Activated CD4-positive, alpha-beta T cell treated with anti-CD3 and anti-CD28 coated beads for 36 hours (primary cell): ENCODE results near the gene IQCK. TPM values are rescaled to one million over a fixed set of nuclear protein-coding genes. Genes with fewer than 3 reads are reported as not detected.

Experiments used
- ATAC-seq: fragments of 200-7000 bp; cut with Tn5 transposase; one replicate; pipeline ENCODE4 v1.10.0; 2021; ENCODE audit warnings: mild to moderate bottlenecking, moderate library complexity
- CTCF ChIA-PET: fragments of 350-600 bp; sonication (Branson Sonifier 250); formaldehyde crosslinking; loops from one replicate; lab custom pipeline; 2021; ENCODE audit warnings: antibody characterized with exemption; lab: Charles Lee
- POLR2A ChIA-PET: fragments of 350-600 bp; sonication (Branson Sonifier 250); formaldehyde crosslinking; loops from one replicate; lab custom pipeline; 2021; ENCODE audit warnings: antibody characterized with exemption, inconsistent platforms; lab: Charles Lee
- DNase-seq: peaks from one replicate; pipeline ENCODE4 v3.0.0-alpha.2; 2020
- H3K27ac Mint-ChIP-seq: one replicate; pipeline ENCODE4 v1.8.0; 2021; ENCODE audit warnings: mixed read lengths
- H3K27me3 Mint-ChIP-seq: one replicate; pipeline ENCODE4 v1.8.0; 2021; ENCODE audit warnings: mixed read lengths
- H3K36me3 Mint-ChIP-seq: one replicate; pipeline ENCODE4 v1.8.0; 2021; ENCODE audit warnings: low read depth, mixed read lengths
- H3K4me1 Mint-ChIP-seq: one replicate; pipeline ENCODE4 v1.8.0; 2021; ENCODE audit warnings: mixed read lengths
- H3K4me3 Mint-ChIP-seq: one replicate; pipeline ENCODE4 v1.8.0; 2021; ENCODE audit warnings: mild to moderate bottlenecking, moderate library complexity, mixed read lengths
- H3K9me3 Mint-ChIP-seq: one replicate; pipeline ENCODE4 v1.8.0; 2021; ENCODE audit warnings: low read depth, mixed read lengths
- intact Hi-C, 2 experiments: fragments of 100-400 bp; cut with DNase I in 1 of 2; cut with micrococcal nuclease in 1 of 2; formaldehyde crosslinking; loops; one replicate each; pipeline versions ENCODE4 v1.14.2 to v1.15.1; 2022 to 2024; cut with DNase I, micrococcal nuclease
- total RNA-seq, 2 experiments: library from RNA; stranded (reverse); gene quantifications; one replicate each; pipeline ENCODE4 v1.2.3, GENCODE V29; 2021

The IQCK gene
- total RNA-seq, 2 experiments from 2014 or later, result 2.7 to 3.5 TPM

GRCh38 chr16:19896951-19897350 lies 178.9 kb downstream of the IQCK start:
- H3K36me3 Mint-ChIP-seq, result no peaks in the 10 kb centered on the region

GRCh38 chr16:19898166-19898565 lies 180.1 kb downstream of the IQCK start:
- no peaks in the 10 kb centered on the region for H3K9me3 Mint-ChIP-seq
- no peak overlapping the region for H3K4me3 Mint-ChIP-seq
- intact Hi-C loops, result loop anchor here (2.0 kb wide), 2 partner anchors 403 to 485 kb away; no protein-coding TSS in a partner anchor
- H3K4me1 Mint-ChIP-seq, result no peaks in the 10 kb centered on the region
- DNase-seq (no peak), ATAC-seq (no peak)
- no peaks in the 10 kb centered on the region for H3K36me3 Mint-ChIP-seq
- ChIA-PET POLR2A (no interaction called here), CTCF (interaction anchor here (1.1 to 3.4 kb wide), 3 partner anchors 9 to 487 kb away, joined by 3 to 28 read pairs (median 14); no protein-coding TSS in a partner anchor)
- no peak overlapping the region for H3K27ac Mint-ChIP-seq
- peaks cover 6% of the 10 kb centered on the region for H3K27me3 Mint-ChIP-seq

More at GRCh38 chr16:19896951-19897350, 178.9 kb downstream of the IQCK start:
- no peaks in the 10 kb centered on the region for H3K9me3 Mint-ChIP-seq
- intact Hi-C loops, result no loop called here
- H3K27ac Mint-ChIP-seq, result no peak overlapping the region
- peaks cover 6% of the 10 kb centered on the region for H3K27me3 Mint-ChIP-seq
- ChIA-PET CTCF (interaction anchor here (3.4 kb wide), 1 partner anchor 10 kb away, joined by 28 read pairs; no protein-coding TSS in a partner anchor), POLR2A (no interaction called here)
- DNase-seq, result no peak
- no peaks in the 10 kb centered on the region for H3K4me1 Mint-ChIP-seq
- no peak overlapping the region for H3K4me3 Mint-ChIP-seq
- ATAC-seq, result no peak

GRCh38 chr16:19898924-19899604 lies 181.0 kb downstream of the IQCK start:
- no peaks in the 10 kb centered on the region for H3K36me3 Mint-ChIP-seq
- intact Hi-C loops, result loop anchor here (2.0 kb wide), 2 partner anchors 402 to 484 kb away; no protein-coding TSS in a partner anchor
- no peaks in the 10 kb centered on the region for H3K9me3 Mint-ChIP-seq
- ATAC-seq, result peak; percentile 65
- H3K4me3 Mint-ChIP-seq, result no peak overlapping the region
- DNase-seq, result peak; percentile 63
- ChIA-PET POLR2A (interaction anchor here (0.6 kb wide), 2 partner anchors 8 to 68 kb away, joined by 3 to 5 read pairs; no protein-coding TSS in a partner anchor), CTCF (interaction anchor here (0.7 to 3.4 kb wide), 6 partner anchors 8 to 486 kb away, joined by 3 to 28 read pairs (median 4); no protein-coding TSS in a partner anchor)
- no peak overlapping the region for H3K27ac Mint-ChIP-seq
- H3K27me3 Mint-ChIP-seq, result peaks cover 6% of the 10 kb centered on the region
- no peaks in the 10 kb centered on the region for H3K4me1 Mint-ChIP-seq

GRCh38 chr16:19899605-19899955 lies 181.5 kb downstream of the IQCK start:
- ATAC-seq, result no peak
- ChIA-PET CTCF (interaction anchor here (0.9 to 3.4 kb wide), 6 partner anchors 7 to 486 kb away, joined by 3 to 28 read pairs (median 4); no protein-coding TSS in a partner anchor), POLR2A (interaction anchor here (0.6 kb wide), 1 partner anchor 8 kb away, joined by 3 read pairs; no protein-coding TSS in a partner anchor)
- Mint-ChIP-seq H3K4me3 (no peak overlapping the region), H3K27ac (no peak overlapping the region), H3K27me3 (peaks cover 6% of the 10 kb centered on the region), H3K36me3 (no peaks in the 10 kb centered on the region), H3K4me1 (no peaks in the 10 kb centered on the region), H3K9me3 (no peaks in the 10 kb centered on the region)
- DNase-seq, result no peak
- intact Hi-C loops, result loop anchor here (2.0 kb wide), 2 partner anchors 401 to 483 kb away; no protein-coding TSS in a partner anchor

- no peak for DNase-seq
- CTCF ChIA-PET, result no interaction called here
- H3K9me3 Mint-ChIP-seq, result no peaks in the 10 kb centered on the region
Observed at GRCh38 chr16:19901164-19901563, 183.1 kb downstream of the IQCK start.

GRCh38 chr16:19907161-19907992 lies 189.3 kb downstream of the IQCK start:
- ATAC-seq (peak; percentile 99), DNase-seq (peak; percentile 86)
- H3K9me3 Mint-ChIP-seq, result no peaks in the 10 kb centered on the region
- peak overlapping the region; percentile 47 for H3K4me3 Mint-ChIP-seq
- ChIA-PET POLR2A (interaction anchor here (0.6 to 0.8 kb wide), 3 partner anchors 8 to 393 kb away, joined by 3 to 4 read pairs (median 3); no protein-coding TSS in a partner anchor), CTCF (interaction anchor here (0.6 to 5.4 kb wide), 42 partner anchors 9 to 1033 kb away, joined by 3 to 87 read pairs (median 4); partner anchors contain the start of genes GPRC5B and VPS35L)
- H3K4me1 Mint-ChIP-seq, result peaks cover 9% of the 10 kb centered on the region
- H3K27ac Mint-ChIP-seq, result peak overlapping the region; percentile 47
- intact Hi-C loops, result loop anchor here (1.0 to 2.0 kb wide), 4 partner anchors 393 to 477 kb away; no protein-coding TSS in a partner anchor
- no peaks in the 10 kb centered on the region for H3K36me3 Mint-ChIP-seq
- peaks cover 9% of the 10 kb centered on the region for H3K27me3 Mint-ChIP-seq

More at GRCh38 chr16:19901164-19901563, 183.1 kb downstream of the IQCK start:
- H3K4me3 Mint-ChIP-seq, result no peak overlapping the region
- ATAC-seq, result no peak
- intact Hi-C loops, result no loop called here
- POLR2A ChIA-PET, result no interaction called here
- no peak overlapping the region for H3K27ac Mint-ChIP-seq
- no peaks in the 10 kb centered on the region for H3K36me3 Mint-ChIP-seq
- no peaks in the 10 kb centered on the region for H3K4me1 Mint-ChIP-seq
- peaks cover 6% of the 10 kb centered on the region for H3K27me3 Mint-ChIP-seq

Other genes with a start within 250 kb of the IQCK start
- gene GDE1, start 196.2 kb upstream of the IQCK start, total RNA-seq, result 10 to 100 TPM; 13.8 to 18.1 TPM
- gene CCP110, start 194.3 kb upstream of the IQCK start, total RNA-seq, result 10 to 100 TPM; 24.1 to 25.5 TPM
- gene VPS35L, start 162.6 kb upstream of the IQCK start, total RNA-seq, result 10 to 100 TPM; 30.7 to 31.6 TPM
- 10 to 100 TPM; 28.9 to 29.5 TPM for gene KNOP1, start within 50 bp of the IQCK start, total RNA-seq
- under 1 TPM; 0.11 to 0.30 TPM for gene GPRC5B, start 166.6 kb downstream of the IQCK start, total RNA-seq